ENCODE results near the gene C2CD3. TPM values are rescaled to one million over a fixed set of nuclear protein-coding genes. Genes with fewer than 3 reads are reported as not detected.

C2CD3 gene
- total RNA-seq, 4 donors from 2014 or later, result 28.2 to 46.9 (median 35.1) TPM

DNA sequence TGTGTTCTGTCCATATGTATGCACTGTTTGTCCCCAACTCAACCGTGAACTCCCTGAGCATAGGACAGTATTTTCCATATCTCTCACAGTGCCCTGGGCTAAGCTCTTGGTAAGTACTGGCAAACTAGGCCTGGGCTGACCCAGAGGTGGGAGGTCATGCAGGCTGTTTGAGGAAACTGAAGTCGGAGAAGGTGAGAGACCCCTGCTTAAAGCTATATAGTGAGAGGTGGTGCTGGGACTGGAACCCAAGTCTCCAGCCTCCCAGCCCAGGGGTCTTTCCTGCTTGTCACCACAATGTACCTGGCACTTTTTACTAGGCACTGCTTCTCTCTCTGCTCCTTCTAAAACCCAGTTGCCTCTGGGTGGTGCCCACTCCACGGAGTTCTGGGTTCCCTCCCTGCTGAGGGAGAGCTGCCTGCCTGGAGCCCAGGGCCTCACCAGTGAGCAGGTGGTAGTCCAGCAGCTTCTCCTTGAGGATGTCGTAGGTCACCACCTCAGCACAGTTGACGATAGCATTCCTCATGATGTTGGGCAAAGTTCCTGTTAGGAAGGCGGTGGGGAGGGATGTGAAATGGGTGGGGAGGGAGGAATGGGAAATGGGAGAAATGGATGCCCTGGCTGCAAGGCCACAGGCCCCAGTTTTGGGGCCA lies 166.6 kb downstream of the C2CD3 start:
- no peaks in the 10 kb centered on the region for H3K9me3 ChIP-seq
- WGBS, 2 donors, result 87 to 96% methylated on average over 6 of the region's 6 CpGs
- H3K27me3 ChIP-seq, result no peaks in the 10 kb centered on the region
- H3K36me3 ChIP-seq, result peaks cover 0 to 76% (median 0%) of the 10 kb centered on the region in 3 donors
- no peak for DNase-seq (ENCODE audit: low spot score in 2 of 2)
- no peak overlapping the region for H3K27ac ChIP-seq
- TF ChIP-seq, protein P1, sequence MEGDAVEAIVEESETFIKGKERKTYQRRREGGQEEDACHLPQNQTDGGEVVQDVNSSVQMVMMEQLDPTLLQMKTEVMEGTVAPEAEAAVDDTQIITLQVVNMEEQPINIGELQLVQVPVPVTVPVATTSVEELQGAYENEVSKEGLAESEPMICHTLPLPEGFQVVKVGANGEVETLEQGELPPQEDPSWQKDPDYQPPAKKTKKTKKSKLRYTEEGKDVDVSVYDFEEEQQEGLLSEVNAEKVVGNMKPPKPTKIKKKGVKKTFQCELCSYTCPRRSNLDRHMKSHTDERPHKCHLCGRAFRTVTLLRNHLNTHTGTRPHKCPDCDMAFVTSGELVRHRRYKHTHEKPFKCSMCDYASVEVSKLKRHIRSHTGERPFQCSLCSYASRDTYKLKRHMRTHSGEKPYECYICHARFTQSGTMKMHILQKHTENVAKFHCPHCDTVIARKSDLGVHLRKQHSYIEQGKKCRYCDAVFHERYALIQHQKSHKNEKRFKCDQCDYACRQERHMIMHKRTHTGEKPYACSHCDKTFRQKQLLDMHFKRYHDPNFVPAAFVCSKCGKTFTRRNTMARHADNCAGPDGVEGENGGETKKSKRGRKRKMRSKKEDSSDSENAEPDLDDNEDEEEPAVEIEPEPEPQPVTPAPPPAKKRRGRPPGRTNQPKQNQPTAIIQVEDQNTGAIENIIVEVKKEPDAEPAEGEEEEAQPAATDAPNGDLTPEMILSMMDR (IDR thresholded peaks at IDR 0.05), result no peak
- no peak for TF ChIP-seq EP300 (IDR thresholded peaks at IDR 0.05)
- no peak for TF ChIP-seq POLR2A (IDR thresholded peaks at IDR 0.05)
- H3K4me1 ChIP-seq, result peaks cover 0 to 7% (median 0%) of the 10 kb centered on the region in 4 donors
- no peak overlapping the region for H3K4me3 ChIP-seq

DNA sequence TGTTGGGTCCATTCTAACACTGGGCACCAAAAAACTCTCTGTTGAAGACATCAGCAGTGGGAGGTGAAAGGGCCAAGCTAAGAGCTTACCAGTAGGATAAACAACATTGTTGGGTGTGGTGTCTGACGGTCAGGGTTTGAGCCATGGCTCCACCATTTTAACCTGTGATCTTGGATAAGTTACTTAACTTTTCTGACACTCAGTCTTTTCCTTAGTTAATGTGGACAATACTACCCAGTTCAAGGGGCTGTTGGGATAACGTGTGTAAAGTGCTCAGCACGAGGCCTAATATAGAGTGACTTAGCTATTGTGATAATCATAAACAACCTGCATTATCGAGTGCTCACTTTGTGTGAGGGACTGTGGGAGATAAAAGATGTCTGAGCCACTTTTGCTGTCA lies 168.0 kb downstream of the C2CD3 start:
- DNase-seq (ENCODE audit: low spot score in 2 of 2), result no peak
- Histone ChIP-seq H3K27me3 (no peaks in the 10 kb centered on the region), H3K4me3 (no peak overlapping the region), H3K4me1 (peaks cover 0 to 7% (median 0%) of the 10 kb centered on the region in 4 donors), H3K36me3 (peaks cover 0 to 71% (median 0%) of the 10 kb centered on the region in 3 donors), H3K27ac (no peak overlapping the region), H3K9me3 (no peaks in the 10 kb centered on the region)
- TF ChIP-seq EP300 (IDR thresholded peaks at IDR 0.05) (no peak), POLR2A (IDR thresholded peaks at IDR 0.05) (no peak)
- TF ChIP-seq, protein P1 (IDR thresholded peaks at IDR 0.05), result no peak
- WGBS, 2 donors, result 93% methylated on average over 4 of the region's 4 CpGs

DNA sequence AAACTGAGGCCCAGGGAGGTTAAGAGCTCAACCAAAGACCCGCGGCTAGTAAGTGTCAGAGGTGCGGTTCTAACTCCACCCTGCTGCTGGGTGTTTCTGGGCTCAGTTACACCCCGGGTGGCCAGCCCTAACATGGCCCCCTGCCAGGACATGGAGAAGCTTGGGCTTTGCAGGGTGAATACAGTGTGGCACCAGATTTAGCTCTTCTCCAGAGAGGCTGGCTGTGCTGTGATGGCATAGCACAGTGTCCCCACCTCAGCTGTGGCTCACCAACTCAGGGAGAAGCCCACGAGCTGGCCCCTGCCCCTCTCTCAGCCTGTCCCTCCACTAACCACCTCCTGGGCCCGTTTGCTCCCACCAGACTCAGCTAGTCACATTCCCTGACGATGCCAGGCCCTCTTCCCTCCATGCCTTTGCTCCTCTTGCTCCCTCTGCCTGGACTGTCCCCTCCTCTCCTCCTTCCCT lies 168.9 kb downstream of the C2CD3 start:
- Histone ChIP-seq H3K4me3 (no peak overlapping the region), H3K36me3 (peaks cover 0 to 68% (median 0%) of the 10 kb centered on the region in 3 donors), H3K27ac (no peak overlapping the region), H3K9me3 (no peaks in the 10 kb centered on the region), H3K4me1 (peaks cover 0 to 7% (median 0%) of the 10 kb centered on the region in 4 donors), H3K27me3 (no peaks in the 10 kb centered on the region)
- 85 to 91% methylated on average over 7 of the region's 7 CpGs for WGBS, 2 donors
- DNase-seq (ENCODE audit: low spot score in 2 of 2), result no peak
- TF ChIP-seq POLR2A (IDR thresholded peaks at IDR 0.05) (no peak), EP300 (IDR thresholded peaks at IDR 0.05) (no peak)
- TF ChIP-seq, protein P1 (IDR thresholded peaks at IDR 0.05), result no peak

DNA sequence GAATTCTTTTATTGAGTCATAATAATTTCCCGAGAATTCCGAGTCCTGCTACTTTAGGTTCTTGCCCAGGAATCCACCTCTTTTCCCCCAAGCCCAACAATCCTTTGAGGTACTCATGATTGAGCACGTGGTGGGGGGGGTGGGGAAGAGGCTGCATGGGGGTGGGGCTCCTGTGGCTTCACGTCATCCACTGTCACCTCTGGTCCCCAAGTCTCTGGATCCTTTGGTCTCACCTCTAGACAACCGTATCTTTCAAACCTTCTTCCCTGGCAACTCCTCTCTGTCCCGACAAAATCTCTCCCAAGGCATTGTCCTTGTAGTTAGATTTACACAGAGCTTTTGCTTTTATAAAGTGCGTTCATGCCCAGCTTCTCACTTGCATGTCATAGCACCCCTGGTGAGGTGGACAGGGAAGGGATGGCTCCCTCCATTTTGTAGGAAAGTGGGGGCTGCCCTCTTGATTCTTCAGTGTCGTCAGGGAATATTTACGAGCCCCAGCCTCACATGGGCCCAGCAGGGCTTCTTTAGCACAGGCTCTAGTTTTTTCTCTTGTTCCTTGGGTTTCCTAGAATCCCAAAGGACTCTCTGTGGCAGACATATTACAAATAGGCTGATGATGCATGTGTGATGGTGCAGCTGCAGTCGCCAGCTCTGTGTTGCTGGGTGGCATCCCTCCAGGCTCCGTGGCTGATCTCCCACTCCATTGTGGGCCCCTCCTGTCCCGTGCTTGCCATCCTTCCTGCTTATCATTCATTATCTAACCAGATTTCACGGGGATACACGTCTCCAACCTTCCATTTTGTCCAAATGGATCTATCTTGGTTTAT lies 170.3 kb downstream of the C2CD3 start:
- Histone ChIP-seq H3K9me3 (no peaks in the 10 kb centered on the region), H3K4me1 (peaks cover 0 to 5% (median 0%) of the 10 kb centered on the region in 4 donors), H3K27ac (no peak overlapping the region), H3K4me3 (no peak overlapping the region), H3K27me3 (no peaks in the 10 kb centered on the region), H3K36me3 (peaks cover 0 to 56% (median 0%) of the 10 kb centered on the region in 3 donors)
- no peak for DNase-seq (ENCODE audit: low spot score in 2 of 2)
- TF ChIP-seq, protein P1 (IDR thresholded peaks at IDR 0.05), result no peak
- TF ChIP-seq EP300 (IDR thresholded peaks at IDR 0.05) (no peak), POLR2A (IDR thresholded peaks at IDR 0.05) (no peak)
- 87 to 92% methylated on average over 14 of the region's 14 CpGs for WGBS, 2 donors

Measured in tibial nerve (tissue), 4 donors.